DND-41 (cell line): ENCODE data around the gene MSL3.

Experiments used
- CTCF ChIP-seq: IDR thresholded peaks from 2 replicates; pipeline ENCODE4 v1.5.1; 2012; ENCODE audit warnings: borderline replicate concordance, low read length, moderate library complexity, mild to moderate bottlenecking; ENCODE audit not compliant: poor library complexity, severe bottlenecking; ENCODE audit errors: extremely low read depth
- EZH2 ChIP-seq: IDR thresholded peaks from 3 replicates; pipeline ENCODE4 v1.6.1; 2012; ENCODE audit warnings: borderline replicate concordance, low read depth, mild to moderate bottlenecking, moderate library complexity, low read length, inconsistent platforms; ENCODE audit not compliant: severe bottlenecking

GRCh38 chrX:11792461-11793421 is 34.7 kb downstream of the MSL3 start:
- TF ChIP-seq EZH2 (no peak), CTCF (no peak)
